ENCODE measurements around the gene RASA1. TPM values are rescaled to one million over a fixed set of nuclear protein-coding genes. Genes with fewer than 3 reads are reported as not detected.

The RASA1 gene
- total RNA-seq, 1 experiment from 2014 or later: 29.6 TPM

- Histone ChIP-seq H2BK15ac (ENCODE audit: low read depth, low read length) (no peak overlapping the region), H3K79me1 (ENCODE audit: insufficient read depth, low read depth, low read length, poor library complexity, severe bottlenecking) (no peaks in the 10 kb centered on the region), H3K4me1 (ENCODE audit: insufficient read depth, low read length) (no peaks in the 10 kb centered on the region), H3K4ac (ENCODE audit: low read depth, low read length) (no peak overlapping the region), H3K23ac (ENCODE audit: insufficient read length, low read depth, low read length) (no peak overlapping the region), H3K18ac (ENCODE audit: insufficient read length, low read depth, low read length) (no peak overlapping the region), H3T11ph (ENCODE audit: low read length) (no peak overlapping the region), H3K9ac (ENCODE audit: extremely low read depth, insufficient read length, low read length) (no peak overlapping the region), H4K20me1 (ENCODE audit: control insufficient read depth, insufficient read depth, insufficient read length) (no peaks in the 10 kb centered on the region), H2BK12ac (ENCODE audit: insufficient read length, low read depth, low read length) (no peak overlapping the region), H3K4me2 (ENCODE audit: insufficient read depth, insufficient read length, low read length) (no peak overlapping the region), H3K14ac (ENCODE audit: insufficient read depth, low read length) (no peak overlapping the region), H3K9me3 (ENCODE audit: control insufficient read depth, low read depth, low read length) (no peaks in the 10 kb centered on the region), H3K27me3 (ENCODE audit: insufficient read depth, low read length) (no peaks in the 10 kb centered on the region), H3K27ac (ENCODE audit: insufficient read length, low read depth, low read length) (no peak overlapping the region), H3K56ac (ENCODE audit: insufficient read length, low read depth, low read length) (no peak overlapping the region), H4K5ac (ENCODE audit: insufficient read length, low read depth, low read length) (no peak overlapping the region), H2AK5ac (ENCODE audit: insufficient read length, low read length) (no peak overlapping the region), H2BK120ac (ENCODE audit: low read depth, low read length, poor library complexity, severe bottlenecking) (no peak overlapping the region), H4K8ac (replicated peaks; ENCODE audit: insufficient read length, low read depth, low read length) (no peak overlapping the region), H3K79me2 (ENCODE audit: insufficient read depth, low read length) (no peaks in the 10 kb centered on the region), H2BK20ac (ENCODE audit: low read depth, low read length, poor library complexity, severe bottlenecking) (no peak overlapping the region), H2BK5ac (ENCODE audit: insufficient read length, low read length) (no peak overlapping the region), H4K91ac (ENCODE audit: insufficient read length, low read depth, low read length) (no peak overlapping the region), H3K23me2 (ENCODE audit: insufficient read length, low read depth, low read length, poor library complexity, severe bottlenecking) (no peaks in the 10 kb centered on the region), H2AFZ (ENCODE audit: low read length) (no peak overlapping the region)
- H3K4me1 Mint-ChIP-seq: no peaks in the 10 kb centered on the region
- no peak for DNase-seq
- TF ChIP-seq, protein P1, sequence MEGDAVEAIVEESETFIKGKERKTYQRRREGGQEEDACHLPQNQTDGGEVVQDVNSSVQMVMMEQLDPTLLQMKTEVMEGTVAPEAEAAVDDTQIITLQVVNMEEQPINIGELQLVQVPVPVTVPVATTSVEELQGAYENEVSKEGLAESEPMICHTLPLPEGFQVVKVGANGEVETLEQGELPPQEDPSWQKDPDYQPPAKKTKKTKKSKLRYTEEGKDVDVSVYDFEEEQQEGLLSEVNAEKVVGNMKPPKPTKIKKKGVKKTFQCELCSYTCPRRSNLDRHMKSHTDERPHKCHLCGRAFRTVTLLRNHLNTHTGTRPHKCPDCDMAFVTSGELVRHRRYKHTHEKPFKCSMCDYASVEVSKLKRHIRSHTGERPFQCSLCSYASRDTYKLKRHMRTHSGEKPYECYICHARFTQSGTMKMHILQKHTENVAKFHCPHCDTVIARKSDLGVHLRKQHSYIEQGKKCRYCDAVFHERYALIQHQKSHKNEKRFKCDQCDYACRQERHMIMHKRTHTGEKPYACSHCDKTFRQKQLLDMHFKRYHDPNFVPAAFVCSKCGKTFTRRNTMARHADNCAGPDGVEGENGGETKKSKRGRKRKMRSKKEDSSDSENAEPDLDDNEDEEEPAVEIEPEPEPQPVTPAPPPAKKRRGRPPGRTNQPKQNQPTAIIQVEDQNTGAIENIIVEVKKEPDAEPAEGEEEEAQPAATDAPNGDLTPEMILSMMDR (conservative IDR thresholded peaks at IDR 0.05): no peak
- no peaks in the 10 kb centered on the region for H3K36me3 Mint-ChIP-seq (ENCODE audit: insufficient read depth in 1 of 3, low read depth in 3 of 3)
- H3K27me3 Mint-ChIP-seq (ENCODE audit: low read depth): no peaks in the 10 kb centered on the region
- no peak overlapping the region for H3K4me3 Mint-ChIP-seq
- H3K9me3 Mint-ChIP-seq: 0 out of 5 replicates have a peak, but pooled peaks cover 0 to 2% of the 10 kb centered on the region in 2 experiments
- H3K27ac Mint-ChIP-seq: no peak overlapping the region
Observed at GRCh38 chr5:87430863-87431457, 163.3 kb downstream of the RASA1 start.

All from H9 (cell line).